BJ (cell line): ENCODE data around the gene MDGA2. TPM values are rescaled to one million over a fixed set of nuclear protein-coding genes. Genes with fewer than 3 reads are reported as not detected.
"Not testable (repeated sequence)": the region's sequence is repeated elsewhere in the genome, so short reads cannot be mapped to it uniquely, and the experiment has no call there.

Experiments used
- CTCF ChIA-PET: fragments of 350-600 bp; formaldehyde crosslinking; extraction: SDS; loops from one replicate; lab custom pipeline; 2021; ENCODE audit warnings: antibody characterized with exemption, inconsistent platforms; lab: Yijun Ruan, JAX
- POLR2A ChIA-PET: fragments of 300-600 bp; sonication (Branson Sonifier 250); formaldehyde crosslinking; extraction: SDS; loops from one replicate; lab custom pipeline; 2021; ENCODE audit warnings: antibody characterized with exemption; lab: Charles Lee
- DNase-seq: peaks from one replicate; pipeline ENCODE4 v3.0.0-alpha.2; 2011; ENCODE audit warnings: low read depth
- H3K27me3 ChIP-seq: 2 replicates; pipeline ENCODE4 v1.6.0; 2011; ENCODE audit warnings: low read length; ENCODE audit not compliant: control insufficient read depth, insufficient read depth
- H3K36me3 ChIP-seq: 2 replicates; pipeline ENCODE4 v1.5.1; 2011; ENCODE audit warnings: low read length; ENCODE audit not compliant: control insufficient read depth, insufficient read depth
- H3K4me3 ChIP-seq: 2 replicates; pipeline ENCODE4 v1.5.1; 2011; ENCODE audit warnings: low read depth, mild to moderate bottlenecking, control low read depth, low read length
- CTCF ChIP-seq: IDR thresholded peaks from 2 replicates; pipeline ENCODE4 v1.5.1; 2011; ENCODE audit warnings: low read depth, mild to moderate bottlenecking, control low read depth, inconsistent platforms, low read length, moderate library complexity; ENCODE audit not compliant: insufficient read depth
- polyA plus RNA-seq: library from polyadenylated mRNA; depleted of rRNA; stranded (reverse); fragments of >200 nt; gene quantifications from 2 replicates; pipeline ENCODE4 v1.2.3, GENCODE V29; 2011

Gene MDGA2
- polyA plus RNA-seq, 1 experiment = not detected

GRCh38 chr14:47658041-47658440 lies 17.4 kb downstream of the MDGA2 start:
- DNase-seq = no peak
- Histone ChIP-seq H3K27me3 (no peaks in the 10 kb centered on the region), H3K36me3 (no peaks in the 10 kb centered on the region), H3K4me3 (no peak overlapping the region)
- TF ChIP-seq CTCF = no peak
- CTCF ChIA-PET = no interaction called here
- POLR2A ChIA-PET = no interaction called here

GRCh38 chr14:47657143-47657542 lies 18.3 kb downstream of the MDGA2 start:
- TF ChIP-seq CTCF = no peak
- no peaks in the 10 kb centered on the region for H3K27me3 ChIP-seq
- no peaks in the 10 kb centered on the region for H3K36me3 ChIP-seq
- no peak overlapping the region for H3K4me3 ChIP-seq
- DNase-seq = no peak
- CTCF ChIA-PET = no interaction called here
- POLR2A ChIA-PET = no interaction called here

GRCh38 chr14:47651337-47651736 lies 24.1 kb downstream of the MDGA2 start:
- H3K27me3 ChIP-seq = no peaks in the 10 kb centered on the region
- no peak for TF ChIP-seq CTCF
- H3K36me3 ChIP-seq = no peaks in the 10 kb centered on the region
- ChIA-PET POLR2A (no interaction called here), CTCF (no interaction called here)
- no peak overlapping the region for H3K4me3 ChIP-seq
- no peak for DNase-seq

- ChIA-PET CTCF (no interaction called here), POLR2A (no interaction called here)
- Histone ChIP-seq H3K4me3 (no peak overlapping the region), H3K27me3 (no peaks in the 10 kb centered on the region), H3K36me3 (no peaks in the 10 kb centered on the region)
- no peak for TF ChIP-seq CTCF
- no peak for DNase-seq
These were observed 37.7 kb downstream of the MDGA2 start for GRCh38 chr14:47637753-47638152.

GRCh38 chr14:47626151-47627035 lies 49.0 kb downstream of the MDGA2 start:
- Histone ChIP-seq H3K4me3 (no peak overlapping the region), H3K36me3 (no peaks in the 10 kb centered on the region), H3K27me3 (no peaks in the 10 kb centered on the region)
- TF ChIP-seq CTCF = no peak
- ChIA-PET POLR2A (no interaction called here), CTCF (no interaction called here)
- no peak for DNase-seq

DNA sequence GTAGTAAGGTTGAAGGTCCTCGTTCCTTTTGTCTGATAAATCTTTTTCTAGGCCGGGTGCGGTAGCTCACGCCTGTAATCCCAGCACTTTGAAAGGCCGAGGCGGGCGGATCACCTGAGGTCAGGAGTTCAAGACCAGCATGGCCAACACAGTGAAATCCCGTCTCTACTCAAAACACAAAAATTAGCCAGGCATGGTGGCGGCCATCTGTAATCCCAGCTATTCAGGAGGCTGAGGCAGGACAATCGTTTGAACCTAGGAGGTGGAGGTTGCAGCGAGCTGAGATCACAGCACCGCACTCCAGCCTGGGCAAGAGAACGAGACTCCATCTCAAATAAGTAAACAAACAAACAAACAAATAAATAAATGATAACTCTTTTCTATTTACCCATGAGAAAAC lies 51.3 kb downstream of the MDGA2 start:
- POLR2A ChIA-PET, H3K4me3 ChIP-seq, H3K27me3 ChIP-seq, H3K36me3 ChIP-seq, CTCF ChIA-PET, DNase-seq: not testable (repeated sequence)
